HG03139 (cell line): ENCODE data around the gene FASTK.

Source experiments
- ATAC-seq: cut with Tn5 transposase; IDR thresholded peaks from one replicate; pipeline ENCODE4 v1.9.1; 2021; ENCODE audit not compliant: unreplicated experiment

Gene FASTK, protein sequence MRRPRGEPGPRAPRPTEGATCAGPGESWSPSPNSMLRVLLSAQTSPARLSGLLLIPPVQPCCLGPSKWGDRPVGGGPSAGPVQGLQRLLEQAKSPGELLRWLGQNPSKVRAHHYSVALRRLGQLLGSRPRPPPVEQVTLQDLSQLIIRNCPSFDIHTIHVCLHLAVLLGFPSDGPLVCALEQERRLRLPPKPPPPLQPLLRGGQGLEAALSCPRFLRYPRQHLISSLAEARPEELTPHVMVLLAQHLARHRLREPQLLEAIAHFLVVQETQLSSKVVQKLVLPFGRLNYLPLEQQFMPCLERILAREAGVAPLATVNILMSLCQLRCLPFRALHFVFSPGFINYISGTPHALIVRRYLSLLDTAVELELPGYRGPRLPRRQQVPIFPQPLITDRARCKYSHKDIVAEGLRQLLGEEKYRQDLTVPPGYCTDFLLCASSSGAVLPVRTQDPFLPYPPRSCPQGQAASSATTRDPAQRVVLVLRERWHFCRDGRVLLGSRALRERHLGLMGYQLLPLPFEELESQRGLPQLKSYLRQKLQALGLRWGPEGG

DNA sequence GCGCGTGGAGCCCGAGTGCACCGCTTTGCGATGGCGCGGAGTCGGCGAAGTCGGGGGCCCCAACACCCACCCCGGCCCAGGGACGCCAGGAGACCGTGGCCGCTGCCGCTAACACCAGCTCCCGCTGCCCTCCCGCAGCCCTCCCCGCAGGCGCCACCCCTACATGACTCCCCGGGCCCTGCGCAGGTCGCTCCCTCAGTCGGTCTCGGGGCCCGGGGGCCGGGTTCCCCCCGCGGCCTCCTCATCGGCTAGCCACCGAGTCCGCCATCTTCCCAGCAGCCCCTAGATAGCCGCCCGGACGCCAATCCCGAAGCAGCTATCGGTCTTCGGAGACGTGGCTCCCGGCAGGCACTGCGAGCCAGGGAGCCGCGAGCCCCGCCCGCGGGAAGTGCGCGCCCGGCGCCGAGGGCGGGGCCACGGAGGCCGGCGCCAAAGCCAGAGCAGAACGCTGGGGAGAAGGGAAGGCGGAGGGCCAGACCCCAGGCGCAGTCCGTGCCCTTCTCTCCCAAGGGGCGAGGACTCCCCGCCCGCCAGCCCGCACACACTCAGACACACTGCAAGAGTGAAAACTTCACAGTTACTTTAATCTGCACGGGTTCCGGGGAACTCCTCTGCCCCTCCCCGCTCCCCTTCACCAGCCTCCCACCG lies at the start of gene FASTK:
Gene FASTK (minus strand): TSS at position 288 of the 648 bp plus-strand sequence. CDS start 43 bp downstream, at position 245.
- ATAC-seq, result peak; percentile 74

DNA sequence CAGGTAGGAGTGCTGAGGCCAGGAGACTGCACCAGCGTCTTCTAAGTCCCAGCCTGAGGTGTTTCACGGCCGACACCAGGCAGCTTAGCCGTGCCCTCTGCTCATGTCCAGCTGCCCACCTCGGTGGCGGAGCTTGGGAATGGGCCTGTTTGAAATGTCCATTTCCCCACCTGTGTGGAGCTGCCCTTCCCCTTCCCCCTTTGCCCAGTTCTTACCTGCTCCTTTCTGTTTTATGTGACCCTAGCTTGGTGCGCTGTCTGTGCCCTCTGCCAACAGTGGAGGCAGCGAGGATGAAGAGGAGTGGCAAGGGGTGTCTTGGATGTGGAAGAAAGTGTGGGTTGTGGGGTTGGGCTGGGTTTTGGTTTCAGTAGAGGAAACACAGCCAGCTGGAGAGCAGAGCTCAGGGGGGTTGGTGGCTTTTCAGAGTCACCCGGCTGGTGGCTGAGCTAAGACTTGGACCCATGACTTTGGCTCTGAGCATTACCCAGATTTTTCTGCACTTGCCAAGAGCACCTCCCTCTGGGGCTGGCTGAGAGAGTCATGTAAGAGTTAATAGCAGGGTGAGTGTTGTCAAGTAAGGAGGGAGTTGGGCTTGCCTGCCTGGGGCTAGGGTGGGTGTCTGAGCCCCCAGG lies 49.5 kb upstream of the FASTK start:
- no peak for ATAC-seq

DNA sequence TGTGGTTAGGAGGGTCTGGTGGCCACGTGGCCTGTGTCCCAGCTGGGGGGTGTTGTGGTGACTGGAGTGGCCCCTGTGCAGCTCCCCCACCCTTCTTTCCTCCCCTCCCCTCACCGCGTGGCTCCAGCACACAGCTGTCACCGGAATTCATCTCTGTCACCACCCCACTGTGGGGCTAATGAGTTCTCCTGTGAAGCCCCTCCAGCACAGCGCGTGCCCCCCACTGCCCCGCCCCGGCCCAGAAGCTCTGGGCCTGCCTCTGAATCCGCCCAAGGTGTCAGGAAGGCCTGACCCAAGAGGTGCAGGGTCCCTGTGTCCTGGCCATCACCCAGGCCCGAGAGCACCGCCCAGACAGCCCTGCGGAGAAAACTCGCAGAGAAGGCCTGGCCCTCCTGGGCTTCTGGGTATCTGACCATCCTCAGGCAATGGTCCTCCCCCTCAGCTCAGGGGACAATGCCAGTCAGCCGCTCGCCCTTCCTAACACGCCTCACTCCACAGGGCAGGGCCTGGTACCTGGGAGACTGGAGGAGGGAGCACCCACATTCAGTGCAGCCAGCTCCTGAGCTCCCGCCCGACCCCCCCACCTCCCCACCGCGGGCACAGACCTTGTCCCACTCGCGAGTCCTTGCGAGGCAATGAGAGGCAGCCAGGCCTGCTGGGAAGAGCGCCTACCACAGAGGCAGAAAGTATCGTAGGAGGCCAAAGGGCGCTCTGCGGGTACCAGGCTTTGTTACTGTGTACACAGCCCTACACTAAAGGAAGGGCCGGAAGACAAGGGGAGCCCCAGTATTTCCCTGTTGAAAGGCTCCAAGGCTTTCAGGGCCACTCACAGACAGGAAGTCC lies 48.7 kb upstream of the FASTK start:
- no peak for ATAC-seq

DNA sequence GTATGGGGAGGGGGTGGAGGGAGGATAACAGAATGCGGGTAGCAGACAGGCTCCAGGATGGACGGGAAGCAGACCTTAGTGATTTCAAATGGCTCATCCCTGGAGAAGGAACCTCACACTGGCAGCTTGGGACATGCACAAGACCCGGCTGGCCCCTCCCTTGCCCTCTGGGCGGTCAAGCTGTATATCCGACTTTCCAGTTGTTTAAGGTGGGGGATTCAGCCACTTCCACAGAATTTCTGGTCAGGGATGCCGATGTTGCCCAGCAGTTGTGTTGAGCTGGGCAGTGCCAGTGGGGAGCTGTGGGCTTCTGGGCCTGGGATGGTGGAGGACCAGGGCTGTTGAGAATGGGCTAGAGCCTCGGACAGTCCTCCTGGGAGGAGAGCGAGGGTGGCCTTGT lies 48.1 kb upstream of the FASTK start:
- no peak for ATAC-seq

DNA sequence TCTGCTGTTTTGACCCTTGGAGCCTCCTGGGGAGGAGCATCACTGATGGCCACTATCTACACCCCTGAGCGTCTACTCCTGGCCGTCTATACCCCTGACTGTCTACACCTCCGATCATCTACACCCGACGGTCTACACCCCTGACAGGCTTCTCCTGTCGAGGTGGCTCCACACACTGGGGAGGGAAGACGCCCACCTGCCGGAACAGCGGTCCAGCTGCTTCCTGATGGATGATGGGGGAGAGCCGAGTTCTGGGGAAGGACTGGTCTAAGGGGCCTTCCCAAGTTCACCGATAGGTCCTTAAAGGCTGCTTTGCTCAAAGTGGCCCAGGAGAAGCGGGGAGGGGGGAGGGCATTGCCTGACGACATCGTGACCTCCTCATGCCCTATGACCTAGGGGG lies 47.5 kb upstream of the FASTK start:
- no peak for ATAC-seq

DNA sequence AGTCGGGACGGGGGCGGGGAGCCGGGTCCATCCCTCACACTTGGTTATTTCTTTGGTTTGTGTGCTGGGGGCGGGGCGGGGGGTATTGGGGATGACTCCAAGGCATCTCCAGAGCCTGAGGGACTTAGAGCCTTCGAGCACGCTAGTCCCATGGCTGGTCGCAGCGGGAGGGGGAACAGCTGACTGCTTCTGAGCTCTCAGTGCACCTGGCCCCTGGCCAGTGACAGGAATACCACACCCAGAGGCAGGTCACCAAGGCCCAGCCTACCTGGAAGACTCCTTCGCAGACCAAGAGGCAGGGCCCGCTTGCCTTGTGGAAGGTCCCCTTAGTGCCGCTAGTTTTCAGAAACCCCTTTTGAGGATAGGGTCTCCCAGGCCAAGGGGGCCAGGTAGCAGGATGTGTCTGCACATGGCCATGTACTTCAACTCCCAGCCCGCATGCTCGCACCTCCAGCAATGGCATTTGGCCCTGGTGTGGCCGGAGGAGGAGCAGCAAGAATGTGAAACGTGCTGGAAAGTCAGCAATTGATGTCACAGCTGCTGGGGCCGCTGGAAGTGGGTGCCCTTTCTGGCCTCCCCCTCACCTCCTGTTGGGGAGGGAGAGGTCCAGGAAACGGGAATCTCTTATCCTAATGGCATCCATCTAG lies 46.0 kb upstream of the FASTK start:
- ATAC-seq, result no peak

DNA sequence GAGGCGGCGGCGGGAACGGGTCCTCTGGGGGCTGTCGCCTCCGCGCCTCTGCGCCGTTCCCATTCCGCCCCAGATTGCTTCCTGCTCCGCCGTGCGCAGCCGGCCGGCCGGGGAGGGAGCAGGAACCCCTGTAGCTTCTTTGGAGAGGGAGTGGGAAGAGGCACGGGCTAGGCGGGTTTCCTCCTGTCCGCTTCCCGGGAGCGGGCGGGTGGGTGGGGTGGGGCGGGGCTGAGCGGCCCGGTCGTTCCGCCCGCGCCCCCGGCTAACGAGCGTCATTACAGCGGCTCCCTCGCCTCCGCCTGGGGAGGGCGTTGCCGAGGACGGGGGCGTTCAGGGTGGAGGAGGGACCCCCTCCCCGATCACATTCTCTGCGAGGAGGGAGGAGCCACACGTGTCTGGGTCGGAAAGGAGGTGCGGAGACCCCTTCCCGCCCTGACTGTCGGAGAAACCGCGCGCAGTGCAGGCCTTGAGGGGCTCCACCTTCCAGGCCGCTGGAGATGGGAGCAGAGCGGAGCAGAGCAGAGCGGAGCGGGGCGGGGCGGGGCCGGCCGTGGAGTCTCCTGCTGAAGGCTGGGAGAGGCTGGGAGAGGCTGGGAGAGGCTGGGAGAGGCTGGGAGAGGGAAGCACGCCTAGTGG lies 45.4 kb upstream of the FASTK start:
- ATAC-seq, result no peak

DNA sequence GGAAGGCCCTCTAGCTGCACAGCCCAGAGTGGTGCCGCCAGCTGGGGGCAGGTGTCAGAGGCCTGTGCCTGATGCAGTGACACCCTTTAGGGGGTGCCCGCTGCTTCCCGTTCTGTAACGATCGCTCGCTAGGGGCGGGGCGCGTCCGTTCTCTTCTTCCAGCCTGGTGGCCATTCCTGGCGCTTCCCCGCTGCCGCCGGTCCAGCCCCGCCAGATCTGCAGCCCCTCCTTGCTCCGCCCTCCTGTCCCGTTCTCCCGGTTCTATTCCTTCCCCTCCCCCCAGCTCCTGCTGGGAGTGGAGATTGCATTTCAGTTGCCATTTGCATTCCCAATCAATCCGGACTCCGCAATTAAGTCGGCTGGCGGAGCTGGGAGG lies 44.8 kb upstream of the FASTK start:
- ATAC-seq, result no peak

DNA sequence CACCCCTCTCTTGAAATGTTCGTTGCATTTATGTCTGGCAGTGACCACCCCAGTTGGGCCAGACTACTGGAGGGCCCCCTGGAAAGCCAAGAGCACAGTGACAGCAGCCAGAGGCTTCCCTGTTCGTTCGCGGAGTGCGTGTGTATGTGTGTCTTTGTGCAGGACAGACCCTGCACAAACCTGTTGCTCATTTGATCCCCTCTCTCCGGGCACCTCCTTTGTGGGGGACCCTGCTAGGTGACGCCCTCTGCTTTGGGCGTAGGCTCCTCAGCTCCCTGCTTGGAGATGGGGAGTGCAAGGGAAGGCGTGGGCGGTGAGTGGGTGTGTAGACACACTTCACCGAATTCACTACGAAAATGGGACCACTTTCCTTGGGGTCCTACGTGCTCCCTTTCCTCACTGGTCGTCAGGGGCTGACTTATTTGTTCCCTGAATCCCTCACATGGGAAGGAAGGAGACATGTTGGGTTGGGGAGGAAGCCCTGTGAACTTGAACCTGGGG lies 44.3 kb upstream of the FASTK start:
- ATAC-seq, result no peak

DNA sequence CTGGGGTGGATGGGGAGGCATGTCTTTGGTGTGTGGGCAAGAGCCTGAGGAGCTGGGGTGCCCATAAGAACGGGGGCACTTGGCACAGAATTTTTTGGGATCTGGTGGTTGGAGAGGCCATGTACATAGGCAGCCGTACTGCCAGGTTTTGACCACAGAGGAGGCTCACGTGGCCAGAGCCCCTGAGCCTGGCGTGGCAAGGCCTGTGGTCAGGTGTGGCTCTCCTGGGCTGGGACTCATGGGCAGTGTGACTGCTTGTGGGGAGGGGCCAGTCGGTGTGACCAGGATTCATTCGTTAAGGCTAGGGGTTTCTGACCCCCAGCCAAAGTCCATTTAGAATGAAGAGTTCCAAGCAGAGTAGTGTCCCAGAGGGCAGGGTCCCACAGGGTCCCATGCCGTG lies 43.9 kb upstream of the FASTK start:
- ATAC-seq, result no peak

DNA sequence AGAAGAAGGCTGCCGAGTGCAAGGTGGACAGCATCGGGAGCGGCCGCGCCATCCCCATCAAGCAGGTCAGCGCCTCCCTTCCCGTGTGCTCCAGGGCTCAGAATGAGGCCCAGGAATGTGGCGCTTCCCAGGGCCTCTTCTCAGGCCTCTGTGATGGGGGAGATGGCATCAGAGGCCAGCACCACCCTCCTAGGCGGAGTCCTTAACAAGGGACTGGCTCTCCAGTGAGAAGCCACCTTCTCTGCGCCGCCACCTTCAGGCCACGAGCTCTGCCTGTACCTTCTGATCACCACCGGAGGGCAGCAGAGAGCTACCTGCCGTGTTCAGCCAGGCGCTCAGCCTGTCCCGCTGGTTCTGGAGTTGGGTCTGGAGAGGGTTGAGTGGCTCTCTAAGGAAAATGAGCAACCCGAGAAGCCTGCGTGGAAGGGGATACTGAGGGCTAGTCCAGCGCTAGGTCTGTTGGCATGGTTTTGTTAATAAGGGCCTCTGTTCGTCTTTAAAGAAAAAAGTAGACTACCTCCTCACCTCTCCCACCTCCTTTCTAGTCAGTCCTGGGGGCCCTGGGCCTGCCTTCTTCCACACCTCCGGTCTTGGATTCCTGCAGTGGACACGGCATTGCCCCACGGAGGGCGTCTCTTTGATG lies 43.3 kb upstream of the FASTK start:
- ATAC-seq, result peak; percentile 84

DNA sequence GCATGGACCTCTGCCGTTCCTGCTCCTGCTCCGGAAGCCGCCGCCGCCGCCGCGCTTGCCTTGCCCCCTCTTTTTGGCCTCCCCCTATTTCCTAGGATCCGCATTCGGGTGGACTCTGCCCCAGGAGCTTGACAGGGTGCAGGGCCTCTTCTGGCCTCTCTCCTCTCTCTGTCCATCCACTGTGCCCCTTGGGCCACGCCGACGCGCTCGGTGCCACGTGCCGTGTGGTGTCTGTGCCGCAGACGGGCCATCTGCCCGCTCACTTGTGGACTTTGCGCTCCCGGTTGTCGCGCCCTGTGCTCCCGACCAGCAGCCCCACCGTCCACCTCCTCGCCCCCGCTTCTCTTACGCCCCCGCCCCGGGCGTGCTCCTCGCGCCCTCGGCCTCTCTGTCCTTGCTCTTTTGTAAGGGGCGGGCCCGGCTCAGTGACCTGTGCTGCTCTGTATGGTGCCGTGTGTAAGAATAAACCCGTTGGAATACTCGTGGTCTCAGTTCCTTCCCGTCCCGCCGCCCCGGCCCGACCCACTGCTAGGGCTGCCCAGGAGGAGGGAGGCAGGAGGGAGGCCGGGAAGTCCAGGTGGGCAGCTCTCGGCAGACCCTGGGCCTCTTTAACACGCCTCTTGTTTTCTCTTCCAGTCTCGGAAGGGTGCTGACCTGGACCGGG lies 42.7 kb upstream of the FASTK start:
- ATAC-seq, result no peak

DNA sequence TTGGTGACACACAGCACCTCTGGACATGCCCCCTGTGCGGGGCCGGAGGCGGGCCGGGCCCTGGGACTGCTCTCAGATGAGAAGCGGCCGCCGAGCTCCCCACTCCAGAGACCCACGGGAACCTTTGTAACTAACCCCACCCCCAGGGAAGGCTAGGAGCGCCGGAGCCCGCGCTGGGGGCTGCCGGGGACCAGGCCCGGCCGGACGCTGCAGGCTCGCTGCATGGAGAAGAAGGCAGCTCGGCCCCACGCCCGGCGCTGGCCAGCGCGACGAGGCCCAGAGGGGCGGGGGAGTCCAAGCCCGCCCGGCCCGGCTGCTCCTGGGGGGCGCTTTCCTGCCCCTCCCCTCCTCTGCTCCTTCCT lies 42.2 kb upstream of the FASTK start:
- ATAC-seq, result no peak

DNA sequence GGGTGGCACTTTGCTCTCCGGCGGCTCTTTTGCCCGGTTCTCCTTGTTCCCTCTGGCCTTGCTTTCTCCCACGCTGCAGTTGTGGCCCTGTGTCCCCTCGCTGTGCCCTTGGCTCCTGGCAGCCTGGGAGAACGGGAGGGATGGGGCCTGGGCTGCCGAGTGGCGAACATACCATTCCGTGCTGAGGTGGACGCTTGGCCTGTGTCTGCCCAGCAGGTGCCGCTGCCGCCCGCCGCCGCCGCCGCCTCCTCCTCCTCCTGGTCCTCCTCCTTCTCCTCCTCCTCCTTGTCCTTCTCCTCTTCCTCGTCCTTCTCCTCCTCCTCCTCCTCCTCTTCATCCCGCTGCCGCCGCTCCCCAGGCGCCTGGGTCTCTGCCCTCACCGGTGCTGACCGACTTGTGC lies 41.7 kb upstream of the FASTK start:
- no peak for ATAC-seq

DNA sequence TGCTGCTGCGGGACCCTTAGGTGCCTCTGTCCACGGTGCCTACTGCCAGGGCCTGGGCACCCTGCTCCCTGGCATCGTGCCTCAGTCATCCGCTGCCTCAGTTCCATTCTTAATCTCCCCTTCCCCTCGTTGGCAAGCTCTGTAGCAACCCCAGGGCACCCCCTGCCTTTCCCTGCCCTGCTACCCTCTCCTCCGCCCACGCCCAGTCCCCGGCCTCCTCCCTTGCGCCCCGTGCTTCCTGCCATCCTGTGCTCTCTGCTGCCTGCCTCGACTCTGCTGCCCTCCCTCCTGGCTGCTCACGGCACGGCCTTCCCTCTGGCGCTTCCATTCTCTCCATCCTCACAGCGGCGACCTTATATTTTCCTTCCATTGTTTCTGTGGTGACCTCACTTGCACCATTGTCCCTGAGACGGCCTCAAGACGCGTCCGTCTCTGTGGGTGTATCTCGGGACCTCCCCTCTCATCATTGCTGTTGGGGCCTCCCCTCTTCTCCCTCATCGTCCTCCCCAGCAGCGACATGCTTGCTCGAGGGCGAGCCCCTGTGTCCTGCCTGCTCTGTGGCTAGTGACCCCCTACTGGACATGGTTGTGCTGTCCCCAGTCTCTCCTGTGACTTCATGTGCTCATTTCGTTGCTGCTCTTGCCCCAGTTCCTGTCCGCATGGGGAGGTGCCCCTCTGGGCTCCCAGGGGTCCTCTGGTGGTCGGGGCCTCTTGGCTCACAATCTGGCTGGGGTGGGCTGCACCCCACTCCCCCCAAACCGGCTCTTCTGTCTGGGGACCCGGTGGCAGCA lies 41.0 kb upstream of the FASTK start:
- ATAC-seq, result no peak

DNA sequence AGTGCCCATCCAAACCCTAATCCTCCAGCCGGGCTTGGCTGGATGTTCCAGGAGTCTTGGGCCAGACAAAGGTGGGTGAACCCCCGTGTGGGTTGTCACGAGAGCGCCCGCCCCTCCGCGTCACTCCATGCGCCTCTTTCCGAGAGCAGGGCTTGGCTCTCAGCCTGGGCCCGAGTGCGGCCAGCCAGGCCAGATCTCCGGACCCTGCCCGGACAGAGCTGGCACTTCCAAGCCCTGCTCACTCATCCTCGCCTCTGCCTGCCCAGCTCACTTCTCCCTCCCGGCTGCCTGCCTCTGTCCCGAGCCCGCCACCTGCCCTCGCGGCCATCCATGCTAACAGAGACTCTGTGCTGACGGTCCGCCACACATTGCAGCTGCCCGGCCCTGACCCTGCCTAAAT lies 40.3 kb upstream of the FASTK start:
- no peak for ATAC-seq

DNA sequence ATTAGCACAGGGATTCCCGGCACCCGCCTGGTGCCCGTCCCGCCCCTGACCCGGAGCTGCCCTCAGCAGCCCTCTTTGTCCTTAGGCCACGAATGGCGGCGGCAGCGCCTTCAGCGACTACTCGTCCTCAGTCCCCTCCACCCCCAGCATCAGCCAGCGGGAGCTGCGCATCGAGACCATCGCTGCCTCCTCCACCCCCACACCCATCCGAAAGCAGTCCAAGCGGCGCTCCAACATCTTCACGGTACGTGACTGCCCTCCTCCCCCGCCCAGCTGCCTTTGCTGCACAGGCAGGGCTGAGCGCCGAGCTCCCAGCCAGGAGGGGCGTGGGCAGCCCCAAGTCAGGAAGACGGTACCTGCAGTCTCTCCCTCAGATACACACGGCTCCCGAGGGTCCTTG lies 39.3 kb upstream of the FASTK start:
- no peak for ATAC-seq

DNA sequence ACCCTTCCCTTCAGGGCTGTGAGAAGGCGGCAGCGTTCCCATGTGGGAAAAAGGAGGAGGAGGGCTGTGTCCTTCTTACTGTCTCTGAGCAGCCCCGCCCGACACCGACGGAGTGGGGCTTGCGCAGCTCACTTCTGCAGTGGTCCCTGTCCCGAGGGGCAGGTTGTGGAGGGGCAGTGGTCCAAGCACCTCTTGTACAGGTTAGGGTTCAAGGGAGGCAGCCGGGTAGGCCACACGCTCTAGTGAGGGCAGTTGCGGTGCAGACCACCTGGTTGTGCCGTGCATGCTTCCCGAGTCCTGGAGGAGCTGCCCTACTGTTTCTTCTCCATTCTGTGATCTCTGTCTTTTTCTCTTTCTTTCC lies 38.4 kb upstream of the FASTK start:
- no peak for ATAC-seq
